Testis (tissue), 2 donors: ENCODE results near the gene URB1.

ENCODE experiments used
- CTCF ChIP-seq, 3 experiments: fragments of 450-650 bp in 2 of 3; fragments of 200-600 bp in 1 of 3; sonication (generic) in 1 of 3; IDR thresholded peaks; one replicate each; pipeline ENCODE4 v1.5.1; 2016 to 2019; ENCODE audit warnings: antibody characterized with exemption in 3 of 3, mild to moderate bottlenecking in 2 of 3, moderate library complexity in 1 of 3
- POLR2A ChIP-seq: fragments of 450-650 bp; IDR thresholded peaks from one replicate; pipeline ENCODE4 v1.6.1; 2017; ENCODE audit warnings: antibody characterized with exemption, mild to moderate bottlenecking, moderate library complexity

GRCh38 chr21:32415451-32416398 is 22.9 kb upstream of the URB1 start:
- TF ChIP-seq CTCF (IDR thresholded peaks at IDR 0.05) (no peak), POLR2A (no peak)
